ENCODE data around the gene CGB2.
"Not testable (repeated sequence)": the region's sequence is repeated elsewhere in the genome, so short reads cannot be mapped to it uniquely, and the experiment has no call there.

CGB2 gene

GRCh38 chr19:49014123-49014869, 17.4 kb upstream of the CGB2 start:
- no peaks in the 10 kb centered on the region for H3K27me3 ChIP-seq (ENCODE audit: control insufficient read depth, insufficient read depth, low read length)
- no peak overlapping the region for H3K4me3 ChIP-seq (ENCODE audit: low read length)
- H3K9me3 ChIP-seq (replicated peaks; ENCODE audit: low read length), result no peaks in the 10 kb centered on the region
- H3K4me2 ChIP-seq (ENCODE audit: low read length), result no peak overlapping the region
- H3K36me3 ChIP-seq (ENCODE audit: insufficient read depth, low read length), result peaks cover 57% of the 10 kb centered on the region
- H3K4me1 ChIP-seq (ENCODE audit: control insufficient read depth, insufficient read depth, low read length), result peaks cover 18% of the 10 kb centered on the region
- H3K9ac ChIP-seq (ENCODE audit: low read depth, low read length), result no peak overlapping the region

GRCh38 chr19:49014870-49015255, 16.8 kb upstream of the CGB2 start:
- Histone ChIP-seq H3K36me3 (ENCODE audit: insufficient read depth, low read length) (peaks cover 52% of the 10 kb centered on the region), H3K9ac (ENCODE audit: low read depth, low read length) (no peak overlapping the region), H3K27me3 (ENCODE audit: control insufficient read depth, insufficient read depth, low read length) (no peaks in the 10 kb centered on the region), H3K9me3 (replicated peaks; ENCODE audit: low read length) (no peaks in the 10 kb centered on the region), H3K4me2 (ENCODE audit: low read length) (no peak overlapping the region), H3K4me3 (ENCODE audit: low read length) (no peak overlapping the region), H3K4me1 (ENCODE audit: control insufficient read depth, insufficient read depth, low read length) (peaks cover 21% of the 10 kb centered on the region)

DNA sequence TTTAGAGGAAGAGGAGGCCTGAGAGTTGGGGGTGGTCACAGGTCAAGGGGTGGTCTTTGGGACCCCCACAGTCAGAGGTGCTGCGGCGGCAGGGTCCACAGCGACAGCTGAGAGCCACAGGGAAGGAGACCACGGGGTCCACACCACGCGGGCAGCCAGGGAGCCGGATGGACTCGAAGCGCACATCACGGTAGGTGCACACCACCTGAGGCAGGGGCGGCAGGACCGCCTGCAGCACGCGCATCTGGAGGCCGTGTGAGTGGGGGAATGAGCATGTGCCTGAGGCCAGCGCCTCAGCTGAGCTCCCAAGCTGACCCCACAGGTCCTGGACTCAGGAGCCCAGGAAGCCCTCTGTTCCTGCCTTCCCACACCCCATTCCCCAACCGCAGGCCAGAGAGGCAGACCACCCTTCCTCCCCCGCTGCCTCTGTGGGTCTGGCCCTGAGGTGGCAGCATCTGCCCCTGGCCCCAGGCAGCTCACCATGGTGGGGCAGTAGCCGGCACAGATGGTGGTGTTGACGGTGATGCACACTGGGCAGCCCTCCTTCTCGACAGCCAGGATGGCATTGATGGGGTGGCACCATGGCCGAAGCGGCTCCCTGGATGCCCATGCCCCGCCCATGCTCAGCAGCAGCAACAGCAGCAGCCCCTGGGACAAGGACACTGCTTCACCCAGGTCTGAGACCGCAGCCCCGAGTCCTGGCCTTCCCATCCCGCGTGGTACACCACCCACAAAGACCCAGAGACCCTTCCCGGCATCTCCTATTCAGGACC, 15.4 kb upstream of the CGB2 start:
- Histone ChIP-seq H3K36me3 (ENCODE audit: insufficient read depth, low read length) (peaks cover 41% of the 10 kb centered on the region), H3K9me3 (replicated peaks; ENCODE audit: low read length) (no peaks in the 10 kb centered on the region), H3K4me1 (ENCODE audit: control insufficient read depth, insufficient read depth, low read length) (peaks cover 21% of the 10 kb centered on the region), H3K4me3 (ENCODE audit: low read length) (no peak overlapping the region), H3K27me3 (ENCODE audit: control insufficient read depth, insufficient read depth, low read length) (no peaks in the 10 kb centered on the region), H3K9ac (ENCODE audit: low read depth, low read length) (no peak overlapping the region), H3K4me2 (ENCODE audit: low read length) (no peak overlapping the region)

DNA sequence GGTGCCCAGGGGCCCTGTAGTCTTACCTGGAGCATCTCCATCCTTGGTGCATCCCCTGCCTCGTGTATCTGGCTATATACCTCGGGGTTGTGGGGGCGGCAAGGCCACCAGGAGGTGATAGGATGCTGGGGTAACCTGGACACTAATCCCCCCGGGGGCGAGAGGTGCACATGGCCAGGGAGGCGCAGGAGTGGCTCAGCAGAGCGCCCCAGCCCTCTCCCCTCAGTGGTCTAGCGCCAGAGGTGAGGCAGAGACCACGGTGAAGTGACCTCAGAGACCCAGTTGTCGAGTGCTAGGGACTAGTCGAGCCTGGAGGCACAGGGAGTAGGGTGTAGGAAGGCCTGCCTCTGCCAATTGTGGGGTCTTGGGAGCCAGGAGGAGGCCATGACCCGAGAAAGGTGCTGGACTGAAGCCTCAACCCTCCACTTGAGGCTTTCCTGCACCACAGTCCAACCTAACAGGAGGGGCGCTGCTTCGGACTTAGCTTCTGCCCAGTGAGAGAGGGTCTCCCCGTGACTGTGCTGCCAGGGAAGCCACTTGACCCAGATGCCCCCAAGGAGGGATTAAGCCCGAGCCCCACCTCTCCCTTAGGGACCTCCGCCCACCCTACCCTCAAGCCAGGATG, 14.5 kb upstream of the CGB2 start, which contains the start of gene LHB:
LHB (minus strand) TSS at position 51 of the 625 bp plus-strand sequence; CDS start at position 41, 10 bp downstream.
- Histone ChIP-seq H3K4me1 (ENCODE audit: control insufficient read depth, insufficient read depth, low read length) (peaks cover 21% of the 10 kb centered on the region), H3K4me3 (ENCODE audit: low read length) (peak within 1 kb of the TSS; percentile 68), H3K9ac (ENCODE audit: low read depth, low read length) (peak within 1 kb of the TSS; percentile 59), H3K27me3 (ENCODE audit: control insufficient read depth, insufficient read depth, low read length) (no peaks in the 10 kb centered on the region), H3K36me3 (ENCODE audit: insufficient read depth, low read length) (peaks cover 34% of the 10 kb centered on the region), H3K4me2 (ENCODE audit: low read length) (peak within 1 kb of the TSS; percentile 93), H3K9me3 (replicated peaks; ENCODE audit: low read length) (no peaks in the 10 kb centered on the region)

- no peaks in the 10 kb centered on the region for H3K9me3 ChIP-seq (replicated peaks; ENCODE audit: low read length)
- peak overlapping the region; percentile 93 for H3K4me2 ChIP-seq (ENCODE audit: low read length)
- peak overlapping the region; percentile 68 for H3K4me3 ChIP-seq (ENCODE audit: low read length)
- peaks cover 28% of the 10 kb centered on the region for H3K36me3 ChIP-seq (ENCODE audit: insufficient read depth, low read length)
- H3K9ac ChIP-seq (ENCODE audit: low read depth, low read length), result peak overlapping the region; percentile 59
- peaks cover 21% of the 10 kb centered on the region for H3K4me1 ChIP-seq (ENCODE audit: control insufficient read depth, insufficient read depth, low read length)
- H3K27me3 ChIP-seq (ENCODE audit: control insufficient read depth, insufficient read depth, low read length), result no peaks in the 10 kb centered on the region
Observed at GRCh38 chr19:49017666-49018351, 13.9 kb upstream of the CGB2 start.

- Histone ChIP-seq H3K4me1 (ENCODE audit: control insufficient read depth, insufficient read depth, low read length) (peaks cover 21% of the 10 kb centered on the region), H3K9ac (ENCODE audit: low read depth, low read length) (peak overlapping the region; percentile 59), H3K36me3 (ENCODE audit: insufficient read depth, low read length) (peaks cover 23% of the 10 kb centered on the region), H3K4me3 (ENCODE audit: low read length) (peak overlapping the region; percentile 68), H3K4me2 (ENCODE audit: low read length) (peak overlapping the region; percentile 93)
- H3K9me3 ChIP-seq (replicated peaks; ENCODE audit: low read length); H3K27me3 ChIP-seq (ENCODE audit: control insufficient read depth, insufficient read depth, low read length): not testable (repeated sequence)
Observed at GRCh38 chr19:49018388-49019241, 13.1 kb upstream of the CGB2 start.

GRCh38 chr19:49019242-49019932, 12.3 kb upstream of the CGB2 start:
- Histone ChIP-seq H3K36me3 (ENCODE audit: insufficient read depth, low read length) (peaks cover 16% of the 10 kb centered on the region), H3K4me2 (ENCODE audit: low read length) (peak overlapping the region; percentile 93), H3K4me1 (ENCODE audit: control insufficient read depth, insufficient read depth, low read length) (peaks cover 21% of the 10 kb centered on the region), H3K27me3 (ENCODE audit: control insufficient read depth, insufficient read depth, low read length) (no peaks in the 10 kb centered on the region), H3K4me3 (ENCODE audit: low read length) (peak overlapping the region; percentile 68), H3K9ac (ENCODE audit: low read depth, low read length) (peak overlapping the region; percentile 59), H3K9me3 (replicated peaks; ENCODE audit: low read length) (no peaks in the 10 kb centered on the region)

GRCh38 chr19:49020342-49020741, 11.3 kb upstream of the CGB2 start:
- peaks cover 7% of the 10 kb centered on the region for H3K36me3 ChIP-seq (ENCODE audit: insufficient read depth, low read length)
- no peak overlapping the region for H3K9ac ChIP-seq (ENCODE audit: low read depth, low read length)
- no peak overlapping the region for H3K4me3 ChIP-seq (ENCODE audit: low read length)
- no peaks in the 10 kb centered on the region for H3K9me3 ChIP-seq (replicated peaks; ENCODE audit: low read length)
- no peaks in the 10 kb centered on the region for H3K27me3 ChIP-seq (ENCODE audit: control insufficient read depth, insufficient read depth, low read length)
- peaks cover 21% of the 10 kb centered on the region for H3K4me1 ChIP-seq (ENCODE audit: control insufficient read depth, insufficient read depth, low read length)
- H3K4me2 ChIP-seq (ENCODE audit: low read length), result no peak overlapping the region

- Histone ChIP-seq H3K4me3 (ENCODE audit: low read length) (no peak overlapping the region), H3K4me1 (ENCODE audit: control insufficient read depth, insufficient read depth, low read length) (peaks cover 24% of the 10 kb centered on the region), H3K4me2 (ENCODE audit: low read length) (no peak overlapping the region), H3K36me3 (ENCODE audit: insufficient read depth, low read length) (no peaks in the 10 kb centered on the region), H3K9me3 (replicated peaks; ENCODE audit: low read length) (no peaks in the 10 kb centered on the region), H3K27me3 (ENCODE audit: control insufficient read depth, insufficient read depth, low read length) (no peaks in the 10 kb centered on the region), H3K9ac (ENCODE audit: low read depth, low read length) (no peak overlapping the region)
Observed at GRCh38 chr19:49020931-49021895, 10.5 kb upstream of the CGB2 start.

All from skeletal muscle satellite cell (primary cell).